Measurements from ENCODE around the gene NMT1. TPM values are rescaled to one million over a fixed set of nuclear protein-coding genes. Genes with fewer than 3 reads are reported as not detected.

The NMT1 gene
- total RNA-seq, 3 donors from 2014 or later (not counting 1 experiment from before 2014, with no cell fraction given), result 56.6 to 94.7 (median 77.6) TPM

DNA sequence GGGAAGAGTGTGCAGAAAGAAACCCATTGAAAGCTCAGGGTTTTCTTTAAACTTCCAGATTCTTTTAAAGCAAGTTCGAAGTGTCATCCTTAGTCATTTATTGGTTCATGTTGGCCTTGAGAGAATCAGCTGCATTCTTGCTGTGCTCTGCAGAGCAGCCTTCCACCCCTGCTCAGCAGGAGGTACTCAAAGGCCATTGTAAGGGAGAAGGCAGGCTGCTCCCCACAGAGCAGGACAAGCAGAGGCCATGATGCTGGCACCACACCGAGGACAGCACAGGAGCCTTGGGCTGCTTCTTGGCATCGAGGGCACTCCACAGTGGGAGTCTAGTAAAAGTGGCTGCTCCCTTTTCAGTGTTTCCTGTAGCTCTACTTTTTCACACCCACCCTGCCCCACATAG lies 29.6 kb downstream of the NMT1 start:
- Mint-ChIP-seq H3K27me3 (ENCODE audit: low read depth in 2 of 2) (no peaks in the 10 kb centered on the region), H3K9me3 (no peaks in the 10 kb centered on the region), H3K36me3 (no peaks in the 10 kb centered on the region), H3K27ac (no peak overlapping the region), H3K4me1 (no peaks in the 10 kb centered on the region), H3K4me3 (no peak overlapping the region)
- WGBS (ENCODE audit: insufficient coverage), result 97% methylated on average over 3 of the region's 3 CpGs
- H3K27me3 ChIP-seq (ENCODE audit: control insufficient read depth, insufficient read depth, low read length), result no peaks in the 10 kb centered on the region
- H3K36me3 ChIP-seq (ENCODE audit: control insufficient read depth, insufficient read depth, low read length), result peaks cover 76% of the 10 kb centered on the region
- H3K27ac ChIP-seq (ENCODE audit: low read length), result no peak overlapping the region
- H3K4me3 ChIP-seq (ENCODE audit: low read length), result no peak overlapping the region
- no peak for ATAC-seq
- H3K4me1 ChIP-seq (ENCODE audit: control insufficient read depth, insufficient read depth, low read length), result no peaks in the 10 kb centered on the region
- TF ChIP-seq, protein P1, sequence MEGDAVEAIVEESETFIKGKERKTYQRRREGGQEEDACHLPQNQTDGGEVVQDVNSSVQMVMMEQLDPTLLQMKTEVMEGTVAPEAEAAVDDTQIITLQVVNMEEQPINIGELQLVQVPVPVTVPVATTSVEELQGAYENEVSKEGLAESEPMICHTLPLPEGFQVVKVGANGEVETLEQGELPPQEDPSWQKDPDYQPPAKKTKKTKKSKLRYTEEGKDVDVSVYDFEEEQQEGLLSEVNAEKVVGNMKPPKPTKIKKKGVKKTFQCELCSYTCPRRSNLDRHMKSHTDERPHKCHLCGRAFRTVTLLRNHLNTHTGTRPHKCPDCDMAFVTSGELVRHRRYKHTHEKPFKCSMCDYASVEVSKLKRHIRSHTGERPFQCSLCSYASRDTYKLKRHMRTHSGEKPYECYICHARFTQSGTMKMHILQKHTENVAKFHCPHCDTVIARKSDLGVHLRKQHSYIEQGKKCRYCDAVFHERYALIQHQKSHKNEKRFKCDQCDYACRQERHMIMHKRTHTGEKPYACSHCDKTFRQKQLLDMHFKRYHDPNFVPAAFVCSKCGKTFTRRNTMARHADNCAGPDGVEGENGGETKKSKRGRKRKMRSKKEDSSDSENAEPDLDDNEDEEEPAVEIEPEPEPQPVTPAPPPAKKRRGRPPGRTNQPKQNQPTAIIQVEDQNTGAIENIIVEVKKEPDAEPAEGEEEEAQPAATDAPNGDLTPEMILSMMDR (IDR thresholded peaks at IDR 0.05), result no peak
- intact Hi-C loops (cut with micrococcal nuclease), result no loop called here
- no peak for DNase-seq
- no peaks in the 10 kb centered on the region for H3K9me3 ChIP-seq (ENCODE audit: control insufficient read depth, insufficient read depth, low read length)

GRCh38 chr17:45091778-45092425 lies 30.8 kb downstream of the NMT1 start:
- Histone ChIP-seq H3K36me3 (ENCODE audit: control insufficient read depth, insufficient read depth, low read length) (peaks cover 79% of the 10 kb centered on the region), H3K4me3 (ENCODE audit: low read length) (no peak overlapping the region), H3K27ac (ENCODE audit: low read length) (no peak overlapping the region), H3K9me3 (ENCODE audit: control insufficient read depth, insufficient read depth, low read length) (no peaks in the 10 kb centered on the region), H3K27me3 (ENCODE audit: control insufficient read depth, insufficient read depth, low read length) (no peaks in the 10 kb centered on the region), H3K4me1 (ENCODE audit: control insufficient read depth, insufficient read depth, low read length) (no peaks in the 10 kb centered on the region)
- DNase-seq (no peak), ATAC-seq (no peak)
- no peak overlapping the region for H3K27ac Mint-ChIP-seq
- intact Hi-C loops (cut with micrococcal nuclease), result no loop called here
- WGBS (ENCODE audit: insufficient coverage), result 96% methylated on average over 9 of the region's 11 CpGs
- no peaks in the 10 kb centered on the region for H3K4me1 Mint-ChIP-seq
- no peaks in the 10 kb centered on the region for H3K9me3 Mint-ChIP-seq
- H3K36me3 Mint-ChIP-seq, result peaks cover 7% of the 10 kb centered on the region
- no peaks in the 10 kb centered on the region for H3K27me3 Mint-ChIP-seq (ENCODE audit: low read depth in 2 of 2)
- TF ChIP-seq, protein P1 (IDR thresholded peaks at IDR 0.05), result no peak
- no peak overlapping the region for H3K4me3 Mint-ChIP-seq

DNA sequence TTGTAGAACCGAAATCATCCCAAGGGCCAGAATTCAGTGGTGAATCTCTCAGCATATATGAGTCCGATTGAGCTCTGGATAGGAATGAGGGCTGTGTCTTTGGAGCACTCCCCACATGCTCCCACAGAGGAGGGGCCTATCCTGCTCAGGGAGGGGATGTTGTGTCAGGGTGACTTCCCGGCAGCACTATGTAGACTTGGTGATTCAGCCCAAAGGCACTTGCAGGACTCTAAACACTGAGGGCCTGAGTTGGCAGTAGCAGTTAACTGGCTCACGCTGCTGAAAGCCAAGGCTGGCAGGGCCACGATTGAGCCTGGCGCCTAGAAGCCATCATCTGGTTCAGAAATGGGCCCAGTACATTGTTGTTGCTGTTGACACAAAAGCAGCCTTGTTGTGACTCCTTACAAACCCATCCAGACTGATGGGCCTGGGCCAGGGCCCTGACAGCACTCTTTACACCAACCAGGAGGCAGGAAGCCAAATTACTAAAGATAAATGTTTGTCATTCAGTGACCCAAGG lies 31.9 kb downstream of the NMT1 start:
- H3K4me3 ChIP-seq (ENCODE audit: low read length), result no peak overlapping the region
- peaks cover 79% of the 10 kb centered on the region for H3K36me3 ChIP-seq (ENCODE audit: control insufficient read depth, insufficient read depth, low read length)
- H3K27ac Mint-ChIP-seq, result no peak overlapping the region
- H3K4me1 ChIP-seq (ENCODE audit: control insufficient read depth, insufficient read depth, low read length), result no peaks in the 10 kb centered on the region
- ATAC-seq, result no peak
- intact Hi-C loops (cut with micrococcal nuclease), result no loop called here
- H3K4me3 Mint-ChIP-seq, result no peak overlapping the region
- H3K4me1 Mint-ChIP-seq, result no peaks in the 10 kb centered on the region
- 96% methylated on average over 6 of the region's 6 CpGs for WGBS (ENCODE audit: insufficient coverage)
- DNase-seq, result no peak
- peaks cover 7% of the 10 kb centered on the region for H3K36me3 Mint-ChIP-seq
- no peaks in the 10 kb centered on the region for H3K9me3 Mint-ChIP-seq
- H3K27me3 Mint-ChIP-seq (ENCODE audit: low read depth in 2 of 2), result no peaks in the 10 kb centered on the region
- H3K27me3 ChIP-seq (ENCODE audit: control insufficient read depth, insufficient read depth, low read length), result no peaks in the 10 kb centered on the region
- TF ChIP-seq, protein P1 (IDR thresholded peaks at IDR 0.05), result no peak
- H3K27ac ChIP-seq (ENCODE audit: low read length), result no peak overlapping the region
- no peaks in the 10 kb centered on the region for H3K9me3 ChIP-seq (ENCODE audit: control insufficient read depth, insufficient read depth, low read length)

Measured in natural killer cell (primary cell).